K562 (cell line): ENCODE data around the gene SRPK2. TPM values are rescaled to one million over a fixed set of nuclear protein-coding genes. Genes with fewer than 3 reads are reported as not detected.

Experiments used
- ATAC-seq: fragments of 200-7000 bp; cut with Tn5 transposase; 3 replicates; pipeline ENCODE4 v1.9.1; 2020; ENCODE audit warnings: moderate library complexity
- BruUV-seq: library from RNA; stranded (reverse); fragments of 400-500 nt; replicated peaks from 2 replicates; lab custom pipeline; 2021; lab: Mats Ljungman, UMichigan
- CTCF ChIA-PET: fragments of 300-600 bp; formaldehyde crosslinking; extraction: SDS; loops from one replicate; lab custom pipeline; 2021; ENCODE audit warnings: low intra/inter-chr PET ratio; lab: Yijun Ruan, JAX
- POLR2A ChIA-PET: fragments of 300-600, 350-650 bp; sonication (Branson Sonifier 250); formaldehyde crosslinking; extraction: SDS; loops from one replicate; lab custom pipeline; 2021; ENCODE audit warnings: antibody characterized with exemption, inconsistent platforms; lab: Yijun Ruan, JAX
- DNase-seq, 4 experiments: peaks; one replicate each; pipeline versions ENCODE4 v3.0.0 to v3.0.0-alpha.2; 2011 to 2018; ENCODE audit warnings: low spot score in 3 of 4, mixed read lengths in 3 of 4; ENCODE audit errors: extremely low read depth in 1 of 4
- FAIRE-seq: peaks from 2 replicates; lab custom pipeline; 2011; peaks lifted over from hg19 to GRCh38; lab: Jason Lieb, UNC
- H2AFZ ChIP-seq: 2 replicates; pipeline ENCODE4 v1.6.0; 2011; ENCODE audit warnings: low read depth, low read length, control low read depth, inconsistent platforms
- H3K27ac ChIP-seq: fragments of 200-600 bp; 3 replicates; pipeline ENCODE4 v1.8.0; 2011; ENCODE audit warnings: low read depth, mild to moderate bottlenecking, control low read depth, inconsistent platforms, low read length, moderate library complexity, mixed read lengths; ENCODE audit errors: extremely low read depth
- H3K27me3 ChIP-seq, 2 experiments: fragments of 300-600 bp in 1 of 2; 2 replicates in 1 of 2; 3 replicates in 1 of 2; pipeline versions ENCODE4 v1.6.0 to v1.8.0; 2011; ENCODE audit warnings: inconsistent platforms in 2 of 2, low read length in 2 of 2, mild to moderate bottlenecking in 1 of 2, mixed read lengths in 1 of 2, moderate library complexity in 1 of 2; ENCODE audit not compliant: control insufficient read depth in 2 of 2, insufficient read depth in 2 of 2
- H3K36me3 ChIP-seq: fragments of 300-600 bp; 3 replicates; pipeline ENCODE4 v1.8.0; 2011; ENCODE audit warnings: mild to moderate bottlenecking, low read length, inconsistent platforms; ENCODE audit not compliant: control insufficient read depth, insufficient read depth
- H3K4me1 ChIP-seq, 2 experiments: fragments of 200-600 bp in 1 of 2; replicated peaks in 1 of 2; 2 replicates in 1 of 2; 3 replicates in 1 of 2; pipeline versions ENCODE4 v1.5.1 to v1.8.0; 2011; ENCODE audit warnings: inconsistent platforms in 2 of 2, low read length in 2 of 2, mild to moderate bottlenecking in 1 of 2, mixed read lengths in 1 of 2, moderate library complexity in 1 of 2; ENCODE audit not compliant: control insufficient read depth in 2 of 2, insufficient read depth in 2 of 2
- H3K4me2 ChIP-seq: 2 replicates; pipeline ENCODE4 v1.6.1; 2011; ENCODE audit warnings: low read length, control low read depth, inconsistent platforms, mixed read lengths; ENCODE audit not compliant: insufficient read depth
- H3K4me3 ChIP-seq: fragments of 200-600 bp; sonication (generic), shearing (Covaris generic); 2 replicates; pipeline ENCODE4 v1.5.1; 2016; ENCODE audit warnings: control low read depth, inconsistent platforms
- H3K79me2 ChIP-seq: fragments of 200-600 bp; 3 replicates; pipeline ENCODE4 v1.8.0; 2011; ENCODE audit warnings: low read length, inconsistent platforms; ENCODE audit not compliant: control insufficient read depth, insufficient read depth
- H3K9ac ChIP-seq, 2 experiments: 2 replicates each; pipeline versions ENCODE4 v1.6.0 to v1.6.1; 2011; ENCODE audit warnings: low read depth in 2 of 2, low read length in 2 of 2, control low read depth in 1 of 2, inconsistent platforms in 1 of 2, mild to moderate bottlenecking in 1 of 2, mixed read lengths in 1 of 2; ENCODE audit not compliant: insufficient read depth in 1 of 2
- H3K9me1 ChIP-seq: one replicate; pipeline ENCODE4 v1.6.0; 2011; ENCODE audit warnings: inconsistent platforms, mild to moderate bottlenecking, low read length, moderate library complexity; ENCODE audit not compliant: control insufficient read depth, insufficient read depth
- H3K9me3 ChIP-seq: replicated peaks from 2 replicates; pipeline ENCODE4 v1.5.1; 2011; ENCODE audit warnings: low read depth, low read length, inconsistent platforms; ENCODE audit not compliant: control insufficient read depth, insufficient read depth
- H4K20me1 ChIP-seq: replicated peaks from 2 replicates; pipeline ENCODE4 v1.6.1; 2011; ENCODE audit warnings: low read length, inconsistent platforms, mixed read lengths; ENCODE audit not compliant: control insufficient read depth, insufficient read depth
- CHD7 ChIP-seq: fragments of 200-600 bp; sonication (generic); IDR thresholded peaks from one replicate; pipeline ENCODE4 v1.6.1; 2012; ENCODE audit warnings: mild to moderate bottlenecking, low read depth, low read length, inconsistent platforms
- MEF2A ChIP-seq: IDR thresholded peaks from 2 replicates; pipeline ENCODE4 v1.6.1; 2011; ENCODE audit warnings: low read depth, mild to moderate bottlenecking, low read length, moderate library complexity; ENCODE audit not compliant: control insufficient read depth
- ZZZ3 ChIP-seq: fragments of 450-650 bp; IDR thresholded peaks from 2 replicates; pipeline ENCODE4 v1.6.1; 2016; ENCODE audit warnings: antibody characterized with exemption, mild to moderate bottlenecking, moderate library complexity
- WGBS: fragments of 100-300 bp; shearing (Covaris generic); methylation state at CpG from one replicate; pipeline ENCODE4 v1.1.6; 2016; ENCODE audit warnings: low coverage, mixed read lengths; ENCODE audit not compliant: insufficient coverage; ENCODE audit errors: missing lambda C conversion rate; 5-methylcytosine and 5-hydroxymethylcytosine counted together
- in situ Hi-C: fragments of 300-500 bp; cut with MboI; formaldehyde crosslinking; loops from 4 replicates; pipeline ENCODE4 v1.15.0; 2018; ENCODE audit warnings: inconsistent platforms, mixed read lengths
- intact Hi-C: fragments of 100-400 bp; cut with micrococcal nuclease; formaldehyde crosslinking; loops from 2 replicates; pipeline ENCODE4 v1.14.2; 2022
- polyA plus RNA-seq, 8 experiments: library from polyadenylated mRNA; depleted of rRNA in 4 of 8; stranded (reverse) in 5 of 8; unstranded in 3 of 8; fragments of >200 nt; fragmentation: Nextera tagmentation in 2 of 8; fragmentation: Illumina TruSeq in 1 of 8; extraction: Ambion mirVana in 2 of 8; extraction: Trizol in 1 of 8; gene quantifications; 2 replicates each; pipeline versions ENCODE4 v1.2.1 to v1.2.3, GENCODE V29; 2011 to 2014; ENCODE audit warnings: inconsistent platforms in 1 of 8, missing spikeins in 1 of 8
- total RNA-seq, 7 experiments: library from RNA; depleted of rRNA in 6 of 7; stranded (reverse); fragments of >200 nt in 6 of 7; fragmentation: Illumina TruSeq in 2 of 7; extraction: Trizol in 2 of 7; gene quantifications; 2 replicates each; pipeline versions ENCODE4 v1.2.1 to v1.2.3, GENCODE V29; 2011 to 2021; ENCODE audit warnings: low replicate concordance in 1 of 7

The SRPK2 gene
- total and polyA plus RNA-seq, 9 of the 15 experiments (the other 6 are each of a cell fraction or from before 2014, with no cell fraction given): 21.5 to 44.7 (median 33.3) TPM

- ChIA-PET CTCF (no interaction called here), POLR2A (interaction anchor here (0.7 to 1.2 kb wide), 5 partner anchors 26 to 129 kb away, joined by 3 to 4 read pairs (median 3); partner anchors contain the start of gene KMT2E)
- in situ Hi-C loops: no loop called here
These were observed 319.8 kb downstream of the SRPK2 start for GRCh38 chr7:105068886-105069285.

More at GRCh38 chr7:105068886-105069285, 319.8 kb downstream of the SRPK2 start:
- TF ChIP-seq CHD7 (no peak), MEF2A (no peak), ZZZ3 (peak; percentile 29; the same call in 1 of the 2 replicates)
- Histone ChIP-seq H3K27me3 (no peaks in the 10 kb centered on the region), H3K9me3 (no peaks in the 10 kb centered on the region), H2AFZ (no peak overlapping the region), H3K4me2 (no peak overlapping the region), H4K20me1 (0 out of 2 replicates have a peak, but pooled peaks cover 2% of the 10 kb centered on the region), H3K9ac (no peak overlapping the region), H3K9me1 (no peaks in the 10 kb centered on the region), H3K36me3 (peaks cover 95% of the 10 kb centered on the region), H3K4me1 (no peaks in the 10 kb centered on the region), H3K4me3 (no peak overlapping the region), H3K27ac (no peak overlapping the region), H3K79me2 (peaks cover 16% of the 10 kb centered on the region)
- ATAC-seq (peak; percentile 48), DNase-seq (no peak), FAIRE-seq (no peak)
- WGBS: 94% methylated on average over 1 of the region's 1 CpG
- intact Hi-C loops: no loop called here
- BruUV-seq: no TSS peak
